ENCODE data around the gene UBALD1. TPM values are rescaled to one million over a fixed set of nuclear protein-coding genes. Genes with fewer than 3 reads are reported as not detected.

The UBALD1 gene
- polyA plus RNA-seq, 1 donor (not counting 4 experiments of a cell fraction or from before 2014, with no cell fraction given), result 4.0 TPM

- Histone ChIP-seq H3K4me2 (ENCODE audit: control insufficient read depth, extremely low read depth, insufficient read depth, low read depth, low read length) (no peak overlapping the region), H4K20me1 (ENCODE audit: control insufficient read depth, extremely low read depth, insufficient read depth, low read length) (peaks cover 10% of the 10 kb centered on the region), H3K27ac (ENCODE audit: control insufficient read depth, insufficient read depth, low read length) (no peak overlapping the region), H3K4me1 (ENCODE audit: control insufficient read depth, extremely low read depth, insufficient read depth, low read length) (no peaks in the 10 kb centered on the region), H3K9ac (ENCODE audit: control insufficient read depth, extremely low read depth, insufficient read depth, low read length) (no peak overlapping the region), H3K79me2 (ENCODE audit: control insufficient read depth, insufficient read depth, low read length) (peaks cover 70% of the 10 kb centered on the region), H3K9me1 (ENCODE audit: control insufficient read depth, extremely low read depth, insufficient read depth, low read length) (no peaks in the 10 kb centered on the region), H3K9me3 (ENCODE audit: control insufficient read depth, low read depth, low read length) (no peaks in the 10 kb centered on the region), H3K27me3 (ENCODE audit: control insufficient read depth, extremely low read depth, insufficient read depth, low read length) (no peaks in the 10 kb centered on the region), H3K36me3 (ENCODE audit: control insufficient read depth in 2 of 2, extremely low read depth in 1 of 2, insufficient read depth in 2 of 2, low read length in 2 of 2) (peaks cover 7 to 13% of the 10 kb centered on the region in 2 experiments), H3K4me3 (ENCODE audit: control insufficient read depth in 2 of 3, extremely low read depth in 1 of 3, insufficient read depth in 2 of 3, low read depth in 1 of 3, low read length in 3 of 3) (no peak overlapping the region), H2AFZ (ENCODE audit: control insufficient read depth, low read length) (no peak overlapping the region)
- no peak for FAIRE-seq
- dilution Hi-C loops (cut with MboI; ENCODE audit: extremely low pct_ligation_motif_present, low sequenced_read_pairs), result no loop called here
- DNase-seq (ENCODE audit: low read depth, low spot score), result no peak
- TF ChIP-seq CTCF (optimal IDR thresholded peaks at IDR 0.05 in 1 of 3, IDR thresholded peaks at IDR 0.05 in 1 of 3, conservative IDR thresholded peaks at IDR 0.05 in 1 of 3; ENCODE audit: extremely low read depth in 1 of 3, insufficient read depth in 2 of 3, low read length in 3 of 3), result no peak
- TF ChIP-seq EZH2 (IDR thresholded peaks at IDR 0.05; ENCODE audit: low read length), result no peak
Observed at GRCh38 chr16:4634768-4635167, 20.1 kb upstream of the UBALD1 start.

- Histone ChIP-seq H3K27ac (ENCODE audit: control insufficient read depth, insufficient read depth, low read length) (no peak overlapping the region), H3K27me3 (ENCODE audit: control insufficient read depth, extremely low read depth, insufficient read depth, low read length) (no peaks in the 10 kb centered on the region), H2AFZ (ENCODE audit: control insufficient read depth, low read length) (no peak overlapping the region), H3K9ac (ENCODE audit: control insufficient read depth, extremely low read depth, insufficient read depth, low read length) (no peak overlapping the region), H3K4me1 (ENCODE audit: control insufficient read depth, extremely low read depth, insufficient read depth, low read length) (no peaks in the 10 kb centered on the region), H3K9me3 (ENCODE audit: control insufficient read depth, low read depth, low read length) (no peaks in the 10 kb centered on the region), H3K79me2 (ENCODE audit: control insufficient read depth, insufficient read depth, low read length) (peaks cover 68% of the 10 kb centered on the region), H3K9me1 (ENCODE audit: control insufficient read depth, extremely low read depth, insufficient read depth, low read length) (no peaks in the 10 kb centered on the region), H4K20me1 (ENCODE audit: control insufficient read depth, extremely low read depth, insufficient read depth, low read length) (peaks cover 5% of the 10 kb centered on the region), H3K36me3 (ENCODE audit: control insufficient read depth in 2 of 2, extremely low read depth in 1 of 2, insufficient read depth in 2 of 2, low read length in 2 of 2) (peaks cover 6 to 7% of the 10 kb centered on the region in 2 experiments), H3K4me2 (ENCODE audit: control insufficient read depth, extremely low read depth, insufficient read depth, low read depth, low read length) (no peak overlapping the region), H3K4me3 (ENCODE audit: control insufficient read depth in 2 of 3, extremely low read depth in 1 of 3, insufficient read depth in 2 of 3, low read depth in 1 of 3, low read length in 3 of 3) (no peak overlapping the region)
- dilution Hi-C loops (cut with MboI; ENCODE audit: extremely low pct_ligation_motif_present, low sequenced_read_pairs), result no loop called here
- DNase-seq (ENCODE audit: low read depth, low spot score) (no peak), FAIRE-seq (no peak)
- TF ChIP-seq EZH2 (IDR thresholded peaks at IDR 0.05; ENCODE audit: low read length) (no peak), CTCF (optimal IDR thresholded peaks at IDR 0.05 in 1 of 3, IDR thresholded peaks at IDR 0.05 in 1 of 3, conservative IDR thresholded peaks at IDR 0.05 in 1 of 3; ENCODE audit: extremely low read depth in 1 of 3, insufficient read depth in 2 of 3, low read length in 3 of 3) (no peak)
Observed at GRCh38 chr16:4633910-4634635, 19.4 kb upstream of the UBALD1 start.
